ENCODE data around the gene PRDM11. TPM values are rescaled to one million over a fixed set of nuclear protein-coding genes. Genes with fewer than 3 reads are reported as not detected.

Gene PRDM11
- total and polyA plus RNA-seq, 4 donors, result 3.7 to 35.1 (median 14.1) TPM

- Histone ChIP-seq H3K36me3 (ENCODE audit: control insufficient read depth in 4 of 4, insufficient read depth in 4 of 4, low read length in 4 of 4) (peaks cover 4 to 29% (median 25%) of the 10 kb centered on the region in 4 donors), H3K27me3 (ENCODE audit: control insufficient read depth in 3 of 3, insufficient read depth in 3 of 3, low read length in 2 of 3) (no peaks in the 10 kb centered on the region)
- WGBS, 2 donors, result 83 to 86% methylated on average over 5 of the region's 5 CpGs
Measured at GRCh38 chr11:45229401-45230020, 83.1 kb downstream of the PRDM11 start.

GRCh38 chr11:45232341-45233080 lies 86.1 kb downstream of the PRDM11 start:
- Histone ChIP-seq H3K36me3 (ENCODE audit: control insufficient read depth in 4 of 4, insufficient read depth in 4 of 4, low read length in 4 of 4) (peaks cover 0 to 11% (median 6%) of the 10 kb centered on the region in 4 donors), H3K27ac (ENCODE audit: low read depth in 1 of 2, low read length in 1 of 2) (no peak overlapping the region), H3K4me3 (no peak overlapping the region), H3K27me3 (ENCODE audit: control insufficient read depth in 3 of 3, insufficient read depth in 3 of 3, low read length in 2 of 3) (no peaks in the 10 kb centered on the region), H3K9ac (ENCODE audit: insufficient read depth in 1 of 2, low read length in 2 of 2) (no peak overlapping the region), H3K4me1 (ENCODE audit: control insufficient read depth in 5 of 5, insufficient read depth in 5 of 5, low read length in 5 of 5) (peaks cover 0 to 2% (median 0%) of the 10 kb centered on the region in 5 donors), H3K9me3 (ENCODE audit: control insufficient read depth in 4 of 4, insufficient read depth in 3 of 4, low read length in 3 of 4) (no peaks in the 10 kb centered on the region)
- DNase-seq (peak in 1 of 3 donors; percentile 5), ATAC-seq (ENCODE audit: insufficient read depth, low FRiP score) (no peak)
- 88 to 93% methylated on average over 5 of the region's 5 CpGs for WGBS, 2 donors
- TF ChIP-seq, protein P1, sequence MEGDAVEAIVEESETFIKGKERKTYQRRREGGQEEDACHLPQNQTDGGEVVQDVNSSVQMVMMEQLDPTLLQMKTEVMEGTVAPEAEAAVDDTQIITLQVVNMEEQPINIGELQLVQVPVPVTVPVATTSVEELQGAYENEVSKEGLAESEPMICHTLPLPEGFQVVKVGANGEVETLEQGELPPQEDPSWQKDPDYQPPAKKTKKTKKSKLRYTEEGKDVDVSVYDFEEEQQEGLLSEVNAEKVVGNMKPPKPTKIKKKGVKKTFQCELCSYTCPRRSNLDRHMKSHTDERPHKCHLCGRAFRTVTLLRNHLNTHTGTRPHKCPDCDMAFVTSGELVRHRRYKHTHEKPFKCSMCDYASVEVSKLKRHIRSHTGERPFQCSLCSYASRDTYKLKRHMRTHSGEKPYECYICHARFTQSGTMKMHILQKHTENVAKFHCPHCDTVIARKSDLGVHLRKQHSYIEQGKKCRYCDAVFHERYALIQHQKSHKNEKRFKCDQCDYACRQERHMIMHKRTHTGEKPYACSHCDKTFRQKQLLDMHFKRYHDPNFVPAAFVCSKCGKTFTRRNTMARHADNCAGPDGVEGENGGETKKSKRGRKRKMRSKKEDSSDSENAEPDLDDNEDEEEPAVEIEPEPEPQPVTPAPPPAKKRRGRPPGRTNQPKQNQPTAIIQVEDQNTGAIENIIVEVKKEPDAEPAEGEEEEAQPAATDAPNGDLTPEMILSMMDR (IDR thresholded peaks at IDR 0.05; ENCODE audit: control extremely low read depth, extremely low read depth), result no peak

More at GRCh38 chr11:45229401-45230020, 83.1 kb downstream of the PRDM11 start:
- H3K9me3 ChIP-seq (ENCODE audit: control insufficient read depth in 4 of 4, insufficient read depth in 3 of 4, low read length in 3 of 4), result peaks cover 0 to 3% (median 0%) of the 10 kb centered on the region in 4 donors
- TF ChIP-seq, protein P1 (IDR thresholded peaks at IDR 0.05; ENCODE audit: control extremely low read depth, extremely low read depth), result no peak
- H3K4me3 ChIP-seq, result no peak overlapping the region
- H3K9ac ChIP-seq (ENCODE audit: insufficient read depth in 1 of 2, low read length in 2 of 2), result no peak overlapping the region
- DNase-seq (no peak), ATAC-seq (ENCODE audit: insufficient read depth, low FRiP score) (no peak)
- peaks cover 0 to 2% (median 0%) of the 10 kb centered on the region in 5 donors for H3K4me1 ChIP-seq (ENCODE audit: control insufficient read depth in 5 of 5, insufficient read depth in 5 of 5, low read length in 5 of 5)
- no peak overlapping the region for H3K27ac ChIP-seq (ENCODE audit: low read depth in 1 of 2, low read length in 1 of 2)

DNA sequence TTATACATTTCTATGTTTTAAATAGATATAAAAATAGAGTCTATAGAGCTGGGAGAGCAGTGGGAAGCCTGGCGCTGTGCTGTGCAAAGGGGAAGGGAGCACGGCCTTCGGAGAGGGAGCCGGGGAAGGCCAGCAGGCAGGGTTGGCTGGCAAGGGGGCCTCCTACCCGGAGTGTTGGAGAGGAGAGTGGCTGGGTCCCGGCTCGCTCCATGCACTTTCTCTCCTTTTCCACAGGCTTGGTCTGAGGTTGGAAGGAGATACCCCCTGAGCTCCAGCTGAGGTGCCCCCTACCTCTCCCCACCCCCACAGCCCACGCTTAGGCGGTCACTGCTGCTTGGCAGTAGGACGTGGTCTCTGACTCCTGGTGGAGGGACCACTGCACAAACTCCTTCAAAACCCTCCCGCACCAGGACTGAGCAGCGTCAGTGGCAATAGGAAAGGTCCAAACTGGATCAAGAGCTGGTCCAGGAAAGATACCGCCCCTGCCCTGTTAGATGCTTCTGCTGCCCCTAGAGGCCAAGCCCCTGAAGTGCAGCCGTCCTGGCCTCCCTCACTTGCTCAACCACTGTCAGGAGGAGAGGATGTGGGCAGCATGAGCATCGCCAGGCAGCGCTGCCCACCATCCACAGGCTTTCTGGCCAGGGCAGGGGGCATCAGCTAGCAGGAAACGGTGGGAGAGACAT lies 86.8 kb downstream of the PRDM11 start:
- TF ChIP-seq, protein P1 (IDR thresholded peaks at IDR 0.05; ENCODE audit: control extremely low read depth, extremely low read depth), result peak; percentile 71
- peak; percentile 55 to 71 (median 68) for DNase-seq
- WGBS, 2 donors, result 61 to 63% methylated on average over 17 of the region's 17 CpGs
- no peak for ATAC-seq (ENCODE audit: insufficient read depth, low FRiP score)
- peaks cover 0 to 8% (median 2%) of the 10 kb centered on the region in 4 donors for H3K36me3 ChIP-seq (ENCODE audit: control insufficient read depth in 4 of 4, insufficient read depth in 4 of 4, low read length in 4 of 4)
- no peaks in the 10 kb centered on the region for H3K27me3 ChIP-seq (ENCODE audit: control insufficient read depth in 3 of 3, insufficient read depth in 3 of 3, low read length in 2 of 3)
- H3K4me3 ChIP-seq, result no peak overlapping the region
- no peak overlapping the region for H3K9ac ChIP-seq (ENCODE audit: insufficient read depth in 1 of 2, low read length in 2 of 2)
- H3K27ac ChIP-seq (ENCODE audit: low read depth in 1 of 2, low read length in 1 of 2), result no peak overlapping the region
- peaks cover 0 to 2% (median 0%) of the 10 kb centered on the region in 5 donors for H3K4me1 ChIP-seq (ENCODE audit: control insufficient read depth in 5 of 5, insufficient read depth in 5 of 5, low read length in 5 of 5)
- H3K9me3 ChIP-seq (ENCODE audit: control insufficient read depth in 4 of 4, insufficient read depth in 3 of 4, low read length in 3 of 4), result no peaks in the 10 kb centered on the region
